Trophoblast cell (in vitro differentiated cells and primary cell): ENCODE measurements around the gene CACNB2.

Experiments
- DNase-seq, 2 donors: peaks; one replicate each; pipeline ENCODE4 v3.0.0-alpha.2; 2016
- H2AFZ ChIP-seq: 2 replicates; pipeline ENCODE4 v1.6.1; 2013; ENCODE audit warnings: low read length, moderate library complexity, mild to moderate bottlenecking; ENCODE audit not compliant: insufficient read depth, poor library complexity
- H2AK5ac ChIP-seq: 2 replicates; pipeline ENCODE4 v1.6.1; 2013; ENCODE audit warnings: mild to moderate bottlenecking, low read length
- H2BK120ac ChIP-seq: 2 replicates; pipeline ENCODE4 v1.6.1; 2013; ENCODE audit warnings: low read length, mild to moderate bottlenecking, moderate library complexity; ENCODE audit not compliant: insufficient read depth, poor library complexity
- H2BK12ac ChIP-seq: 2 replicates; pipeline ENCODE4 v1.6.1; 2013; ENCODE audit warnings: mild to moderate bottlenecking, low read length, moderate library complexity
- H2BK5ac ChIP-seq: 2 replicates; pipeline ENCODE4 v1.6.1; 2013; ENCODE audit warnings: low read length, low read depth, moderate library complexity, mild to moderate bottlenecking; ENCODE audit not compliant: poor library complexity
- H3K14ac ChIP-seq: 2 replicates; pipeline ENCODE4 v1.6.1; 2013; ENCODE audit warnings: mild to moderate bottlenecking, low read length
- H3K18ac ChIP-seq: 2 replicates; pipeline ENCODE4 v1.6.1; 2013; ENCODE audit warnings: mild to moderate bottlenecking, low read length
- H3K23ac ChIP-seq: 2 replicates; pipeline ENCODE4 v1.6.1; 2013; ENCODE audit warnings: low read length
- H3K27ac ChIP-seq: 2 replicates; pipeline ENCODE4 v1.5.1; 2013; ENCODE audit warnings: low read depth, mild to moderate bottlenecking, inconsistent platforms, low read length, moderate library complexity
- H3K27me3 ChIP-seq: 2 replicates; pipeline ENCODE4 v1.6.1; 2013; ENCODE audit warnings: inconsistent platforms, mild to moderate bottlenecking, low read length, moderate library complexity; ENCODE audit not compliant: insufficient read depth
- H3K36me3 ChIP-seq, 2 experiments: 1 replicate in 1 of 2; 2 replicates in 1 of 2; pipeline ENCODE4 v1.6.1; 2013; ENCODE audit warnings: low read length in 2 of 2, mild to moderate bottlenecking in 2 of 2, moderate library complexity in 1 of 2; ENCODE audit not compliant: insufficient read depth in 2 of 2, control insufficient read depth in 1 of 2
- H3K4ac ChIP-seq: 2 replicates; pipeline ENCODE4 v1.6.1; 2013; ENCODE audit warnings: low read depth, mild to moderate bottlenecking, low read length, moderate library complexity
- H3K4me1 ChIP-seq, 2 experiments: 1 replicate in 1 of 2; 2 replicates in 1 of 2; pipeline ENCODE4 v1.6.1; 2013; ENCODE audit warnings: low read length in 2 of 2, mild to moderate bottlenecking in 2 of 2, moderate library complexity in 1 of 2; ENCODE audit not compliant: insufficient read depth in 2 of 2, control insufficient read depth in 1 of 2
- H3K4me2 ChIP-seq: 2 replicates; pipeline ENCODE4 v1.6.1; 2013; ENCODE audit warnings: inconsistent platforms, mild to moderate bottlenecking, low read length, moderate library complexity
- H3K4me3 ChIP-seq: 2 replicates; pipeline ENCODE4 v1.5.1; 2013; ENCODE audit warnings: mild to moderate bottlenecking, low read depth, low read length, inconsistent platforms
- H3K79me1 ChIP-seq: one replicate; pipeline ENCODE4 v1.6.1; 2013; ENCODE audit warnings: low read length
- H3K79me2 ChIP-seq: 2 replicates; pipeline ENCODE4 v1.6.1; 2013; ENCODE audit warnings: low read length, mild to moderate bottlenecking; ENCODE audit not compliant: control insufficient read depth, insufficient read depth, poor library complexity
- H3K9ac ChIP-seq: 2 replicates; pipeline ENCODE4 v1.6.1; 2013; ENCODE audit warnings: mild to moderate bottlenecking, low read length
- H3K9me3 ChIP-seq: 2 replicates; pipeline ENCODE4 v1.6.1; 2013; ENCODE audit warnings: low read depth, mild to moderate bottlenecking, control low read depth, inconsistent platforms, low read length; ENCODE audit not compliant: insufficient read depth
- H4K12ac ChIP-seq: 2 replicates; pipeline ENCODE4 v1.6.1; 2013; ENCODE audit warnings: low read depth, mild to moderate bottlenecking, low read length, moderate library complexity
- H4K8ac ChIP-seq: 2 replicates; pipeline ENCODE4 v1.6.1; 2013; ENCODE audit warnings: low read depth, mild to moderate bottlenecking, low read length, moderate library complexity
- H4K91ac ChIP-seq: one replicate; pipeline ENCODE4 v1.6.1; 2013; ENCODE audit warnings: low read depth, mild to moderate bottlenecking, low read length, moderate library complexity
- WGBS: extraction: QIAGEN DNeasy Blood & Tissue Kit; methylation state at CpG from one replicate; pipeline ENCODE4 v1.1.7; 2013; ENCODE audit warnings: missing lambda C conversion rate; ENCODE audit not compliant: insufficient read length, insufficient coverage; ENCODE audit errors: extremely low coverage; 5-methylcytosine and 5-hydroxymethylcytosine counted together

CACNB2 gene

DNA sequence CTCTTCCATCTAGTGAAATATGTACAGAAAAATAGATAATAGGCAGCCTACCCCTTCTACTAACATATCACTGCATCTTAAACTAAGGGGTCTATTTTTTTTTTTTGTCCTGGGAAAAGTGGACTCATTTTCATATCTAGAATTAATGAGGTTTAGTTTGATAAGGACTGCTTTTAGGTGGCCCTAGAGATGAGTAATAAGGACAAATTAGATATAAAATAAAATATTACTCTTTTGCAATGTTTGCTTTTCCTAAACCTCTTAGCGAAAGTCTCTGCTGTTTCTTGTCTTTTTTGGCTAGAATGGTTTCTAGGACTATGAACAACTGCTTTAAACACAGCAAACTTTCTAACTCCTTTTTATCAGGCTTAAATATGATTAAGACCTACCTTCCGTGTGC, 83.7 kb downstream of the CACNB2 start:
- Histone ChIP-seq H3K79me1 (no peaks in the 10 kb centered on the region), H3K27ac (no peak overlapping the region), H4K12ac (no peak overlapping the region), H3K14ac (no peak overlapping the region), H3K18ac (no peak overlapping the region), H2BK120ac (no peak overlapping the region), H3K79me2 (no peaks in the 10 kb centered on the region), H3K4me3 (no peak overlapping the region), H4K91ac (no peak overlapping the region), H2AK5ac (no peak overlapping the region), H3K9ac (no peak overlapping the region), H4K8ac (no peak overlapping the region), H2BK5ac (no peak overlapping the region), H2AFZ (no peak overlapping the region), H3K27me3 (no peaks in the 10 kb centered on the region), H3K36me3 (no peaks in the 10 kb centered on the region), H3K9me3 (no peaks in the 10 kb centered on the region), H3K4ac (no peak overlapping the region), H2BK12ac (no peak overlapping the region), H3K23ac (no peak overlapping the region), H3K4me2 (no peak overlapping the region), H3K4me1 (peaks cover 0 to 3% of the 10 kb centered on the region in 2 experiments)
- DNase-seq, result no peak
- WGBS, result no CpG with 5 or more reads among the region's 2 CpGs

DNA sequence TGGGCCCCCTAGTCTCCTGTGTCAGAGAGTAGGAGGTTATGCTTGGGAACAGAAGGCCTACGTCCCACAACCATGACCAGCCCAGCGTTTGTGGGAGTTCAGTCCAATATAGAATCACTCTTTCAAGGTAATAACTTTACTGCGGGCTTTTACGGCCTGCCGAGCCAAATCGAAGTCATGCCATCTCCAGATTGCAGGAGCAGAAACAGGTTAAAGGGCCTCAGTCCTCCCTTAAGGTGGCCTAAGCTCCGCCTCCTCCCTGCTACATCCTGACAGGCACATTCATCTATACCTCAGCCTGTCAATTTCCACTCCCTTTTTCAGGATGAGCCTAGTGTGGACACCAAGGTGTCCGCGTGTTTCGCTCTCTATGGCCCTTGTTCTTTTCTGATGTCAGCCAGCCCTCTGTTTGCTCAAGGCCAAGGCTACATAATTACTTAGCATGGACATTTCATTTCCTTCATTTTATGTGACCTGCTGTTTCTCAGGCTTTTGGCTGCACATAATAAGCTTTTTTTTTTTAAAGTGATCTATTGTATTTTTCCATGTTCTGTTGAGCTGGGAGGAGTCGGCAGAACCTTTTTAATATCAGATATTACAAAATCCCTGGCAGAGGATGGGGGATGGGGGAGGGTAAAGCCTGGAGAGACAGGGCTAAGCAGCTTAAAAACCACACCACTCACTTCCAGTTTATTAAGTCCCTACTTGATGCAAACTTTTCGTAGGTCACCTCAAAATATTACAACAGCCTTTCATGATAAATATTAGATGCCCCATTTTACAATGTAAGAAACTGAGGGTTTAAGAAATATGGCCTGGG, 84.6 kb downstream of the CACNB2 start:
- H4K8ac ChIP-seq, result no peak overlapping the region

DNA sequence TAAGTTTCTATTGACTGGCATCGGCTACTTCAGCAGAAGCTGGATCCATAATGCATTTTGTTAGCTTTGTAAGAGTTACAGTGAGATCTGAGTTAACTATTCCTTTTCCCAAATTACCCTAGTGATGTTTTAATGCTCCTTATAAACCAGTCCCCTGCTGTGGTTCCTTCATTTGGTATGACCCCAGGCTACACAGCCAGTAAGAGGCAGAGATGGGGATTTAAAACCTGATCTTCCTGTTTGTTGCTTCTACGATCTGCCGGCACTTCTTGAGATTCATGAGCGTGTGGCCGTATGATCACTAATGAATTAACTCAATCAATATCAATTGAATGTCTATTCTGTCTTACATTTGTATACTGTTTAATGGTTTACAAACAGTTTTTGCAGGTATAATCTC, 86.1 kb downstream of the CACNB2 start:
- DNase-seq, result no peak
- Histone ChIP-seq H3K36me3 (no peaks in the 10 kb centered on the region), H2BK12ac (no peak overlapping the region), H3K4me3 (no peak overlapping the region), H4K8ac (no peak overlapping the region), H3K9me3 (no peaks in the 10 kb centered on the region), H4K91ac (no peak overlapping the region), H3K14ac (no peak overlapping the region), H2BK120ac (no peak overlapping the region), H3K4me1 (peaks cover 0 to 3% of the 10 kb centered on the region in 2 experiments), H2AFZ (no peak overlapping the region), H3K27ac (no peak overlapping the region), H3K18ac (no peak overlapping the region), H3K4ac (no peak overlapping the region), H3K9ac (no peak overlapping the region), H2AK5ac (no peak overlapping the region), H3K23ac (no peak overlapping the region), H3K27me3 (no peaks in the 10 kb centered on the region), H3K4me2 (no peak overlapping the region), H2BK5ac (no peak overlapping the region), H3K79me1 (no peaks in the 10 kb centered on the region), H4K12ac (no peak overlapping the region), H3K79me2 (no peaks in the 10 kb centered on the region)
- WGBS, result no CpG with 5 or more reads among the region's 5 CpGs

More for the DNA sequence above, 84.6 kb downstream of the CACNB2 start:
- no peak overlapping the region for H4K12ac ChIP-seq
- no peak overlapping the region for H2BK12ac ChIP-seq
- H2AFZ ChIP-seq, result no peak overlapping the region
- H3K4ac ChIP-seq, result no peak overlapping the region
- H4K91ac ChIP-seq, result no peak overlapping the region
- WGBS, result no CpG with 5 or more reads among the region's 12 CpGs
- H2BK5ac ChIP-seq, result no peak overlapping the region
- H3K79me1 ChIP-seq, result no peaks in the 10 kb centered on the region
- H3K14ac ChIP-seq, result no peak overlapping the region
- no peak overlapping the region for H3K9ac ChIP-seq
- H3K27me3 ChIP-seq, result no peaks in the 10 kb centered on the region
- H3K79me2 ChIP-seq, result no peaks in the 10 kb centered on the region
- no peak overlapping the region for H3K18ac ChIP-seq
- no peak overlapping the region for H3K27ac ChIP-seq
- H3K9me3 ChIP-seq, result no peaks in the 10 kb centered on the region
- no peak overlapping the region for H3K23ac ChIP-seq
- no peaks in the 10 kb centered on the region for H3K36me3 ChIP-seq
- peaks cover 0 to 3% of the 10 kb centered on the region in 2 experiments for H3K4me1 ChIP-seq
- no peak for DNase-seq
- H3K4me3 ChIP-seq, result no peak overlapping the region
- no peak overlapping the region for H3K4me2 ChIP-seq
- no peak overlapping the region for H2BK120ac ChIP-seq
- H2AK5ac ChIP-seq, result no peak overlapping the region

DNA sequence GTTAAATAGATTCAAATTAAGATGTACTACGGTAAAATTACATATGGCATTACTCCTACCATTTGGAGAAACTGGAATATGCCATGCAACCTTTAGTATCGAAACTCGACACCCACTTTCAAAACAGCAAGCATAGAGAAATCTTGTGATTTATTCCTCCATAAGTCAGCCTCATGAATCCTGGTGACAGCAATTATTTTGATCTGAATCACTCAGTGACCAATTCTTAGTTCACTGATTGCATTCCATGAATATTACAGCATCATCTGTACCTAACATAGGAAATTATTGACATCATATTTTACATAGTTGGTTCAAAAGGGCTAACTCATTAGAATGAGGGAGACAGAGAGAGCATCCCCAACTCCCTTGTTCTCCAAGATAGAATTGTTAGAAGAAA, 89.6 kb downstream of the CACNB2 start:
- Histone ChIP-seq H2AFZ (no peak overlapping the region), H3K18ac (no peak overlapping the region), H2BK5ac (no peak overlapping the region), H4K8ac (no peak overlapping the region), H3K79me1 (no peaks in the 10 kb centered on the region), H3K4me2 (no peak overlapping the region), H2AK5ac (no peak overlapping the region), H3K27me3 (no peaks in the 10 kb centered on the region), H3K79me2 (no peaks in the 10 kb centered on the region), H4K91ac (no peak overlapping the region), H2BK120ac (no peak overlapping the region), H3K4ac (no peak overlapping the region), H4K12ac (no peak overlapping the region), H3K4me1 (peaks cover 0 to 3% of the 10 kb centered on the region in 2 experiments), H2BK12ac (no peak overlapping the region), H3K36me3 (no peaks in the 10 kb centered on the region), H3K4me3 (no peak overlapping the region), H3K14ac (no peak overlapping the region), H3K27ac (no peak overlapping the region), H3K23ac (no peak overlapping the region), H3K9me3 (no peaks in the 10 kb centered on the region), H3K9ac (no peak overlapping the region)
- WGBS, result no CpG with 5 or more reads among the region's 3 CpGs
- DNase-seq, result no peak
